Measurements from ENCODE around the gene ICOS.

GRCh38 chr2:203918839-203919238 is 17.7 kb upstream of the ICOS start:
- no peak for TF ChIP-seq CTCF (conservative IDR thresholded peaks at IDR 0.05; ENCODE audit: low read length)
- TF ChIP-seq EZH2phosphoT487 (IDR thresholded peaks at IDR 0.05; ENCODE audit: borderline replicate concordance): no peak
